Sigmoid colon (tissue), 4 donors: Measurements from ENCODE around the gene LUC7L3.

Source experiments
- POLR2AphosphoS5 ChIP-seq, 4 donors: sonication (generic); formaldehyde crosslinking; IDR thresholded peaks; one replicate each; pipeline ENCODE4 v1.6.1; 2017; ENCODE audit warnings: antibody characterized with exemption in 4 of 4
- TF ChIP-seq, protein P1 (sequence below), 4 experiments: fragments of 450-650 bp in 3 of 4; fragments of 200-600 bp in 1 of 4; IDR thresholded peaks; one replicate each; pipeline ENCODE4 v1.5.1; 2016 to 2019; ENCODE audit warnings: antibody characterized with exemption in 4 of 4, mild to moderate bottlenecking in 3 of 4, moderate library complexity in 2 of 4

DNA sequence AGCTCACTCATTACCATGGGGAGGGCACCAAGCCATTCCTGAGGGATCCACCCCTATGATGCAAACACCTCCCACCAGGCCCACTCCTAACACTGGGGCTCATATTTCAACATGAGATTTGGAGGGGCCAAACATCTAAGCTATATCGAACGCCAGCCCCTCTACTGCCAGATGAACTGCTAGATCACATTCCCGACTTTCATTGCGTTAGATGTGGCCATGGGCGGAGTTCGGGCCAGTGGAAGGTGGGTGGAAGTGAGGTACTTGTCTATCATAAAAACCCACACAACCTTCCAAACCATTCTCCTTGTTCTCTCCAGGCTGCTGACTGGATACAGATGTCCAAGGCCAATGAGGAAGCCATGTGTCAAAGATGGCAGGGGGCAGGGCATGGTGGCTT, 75.0 kb downstream of the LUC7L3 start:
- TF ChIP-seq POLR2AphosphoS5 (IDR thresholded peaks at IDR 0.05), result no peak
- TF ChIP-seq, protein P1, sequence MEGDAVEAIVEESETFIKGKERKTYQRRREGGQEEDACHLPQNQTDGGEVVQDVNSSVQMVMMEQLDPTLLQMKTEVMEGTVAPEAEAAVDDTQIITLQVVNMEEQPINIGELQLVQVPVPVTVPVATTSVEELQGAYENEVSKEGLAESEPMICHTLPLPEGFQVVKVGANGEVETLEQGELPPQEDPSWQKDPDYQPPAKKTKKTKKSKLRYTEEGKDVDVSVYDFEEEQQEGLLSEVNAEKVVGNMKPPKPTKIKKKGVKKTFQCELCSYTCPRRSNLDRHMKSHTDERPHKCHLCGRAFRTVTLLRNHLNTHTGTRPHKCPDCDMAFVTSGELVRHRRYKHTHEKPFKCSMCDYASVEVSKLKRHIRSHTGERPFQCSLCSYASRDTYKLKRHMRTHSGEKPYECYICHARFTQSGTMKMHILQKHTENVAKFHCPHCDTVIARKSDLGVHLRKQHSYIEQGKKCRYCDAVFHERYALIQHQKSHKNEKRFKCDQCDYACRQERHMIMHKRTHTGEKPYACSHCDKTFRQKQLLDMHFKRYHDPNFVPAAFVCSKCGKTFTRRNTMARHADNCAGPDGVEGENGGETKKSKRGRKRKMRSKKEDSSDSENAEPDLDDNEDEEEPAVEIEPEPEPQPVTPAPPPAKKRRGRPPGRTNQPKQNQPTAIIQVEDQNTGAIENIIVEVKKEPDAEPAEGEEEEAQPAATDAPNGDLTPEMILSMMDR (IDR thresholded peaks at IDR 0.05), result no peak
